BE2C (cell line): ENCODE measurements around the gene TRPM3.

ENCODE experiments used
- DNase-seq: peaks from one replicate; pipeline ENCODE4 v3.0.0-alpha.2; 2020
- H3K27me3 ChIP-seq: fragments of 250-450 bp; sonication (Bioruptor Pico); 2 replicates; pipeline ENCODE4 v1.5.1; 2020; ENCODE audit warnings: mild to moderate bottlenecking
- H3K36me3 ChIP-seq: fragments of 250-450 bp; sonication (Bioruptor Pico); 2 replicates; pipeline ENCODE4 v1.5.1; 2020; ENCODE audit warnings: mild to moderate bottlenecking
- H3K4me1 ChIP-seq: fragments of 250-450 bp; sonication (Bioruptor Pico); 2 replicates; pipeline ENCODE4 v1.5.1; 2020
- H3K4me3 ChIP-seq: 2 replicates; pipeline ENCODE4 v1.5.1; 2011; ENCODE audit warnings: low read depth, low read length
- H3K9me3 ChIP-seq: fragments of 250-450 bp; sonication (Bioruptor Pico); 2 replicates; pipeline ENCODE4 v1.5.1; 2020
- TF ChIP-seq, protein P1 (sequence below): IDR thresholded peaks from 2 replicates; pipeline ENCODE4 v1.5.1; 2012; ENCODE audit warnings: mild to moderate bottlenecking, low read depth, low read length

TRPM3 gene

DNA sequence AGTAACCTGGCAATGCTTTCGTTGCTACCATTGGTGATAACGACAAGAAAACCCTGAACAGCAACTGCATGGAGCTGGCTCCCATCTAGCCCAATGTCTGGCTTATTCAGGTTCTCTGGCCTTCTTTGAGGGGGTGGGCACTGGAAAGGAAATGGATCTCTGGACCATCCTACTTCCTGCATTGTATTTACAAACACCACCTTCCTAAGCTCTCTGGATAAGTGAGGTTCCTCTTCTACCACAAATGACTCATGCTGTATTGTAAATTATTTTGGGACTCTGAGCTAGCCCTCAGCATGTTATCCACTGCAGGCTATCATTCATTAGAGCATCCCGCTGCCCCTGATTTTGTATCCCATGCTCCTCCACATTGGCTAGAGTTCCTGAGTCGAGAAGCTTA is 570.0 kb downstream of the TRPM3 start:
- no peaks in the 10 kb centered on the region for H3K4me1 ChIP-seq
- H3K27me3 ChIP-seq = no peaks in the 10 kb centered on the region
- no peak for DNase-seq
- no peak overlapping the region for H3K4me3 ChIP-seq
- H3K36me3 ChIP-seq = no peaks in the 10 kb centered on the region
- no peaks in the 10 kb centered on the region for H3K9me3 ChIP-seq
- TF ChIP-seq, protein P1, sequence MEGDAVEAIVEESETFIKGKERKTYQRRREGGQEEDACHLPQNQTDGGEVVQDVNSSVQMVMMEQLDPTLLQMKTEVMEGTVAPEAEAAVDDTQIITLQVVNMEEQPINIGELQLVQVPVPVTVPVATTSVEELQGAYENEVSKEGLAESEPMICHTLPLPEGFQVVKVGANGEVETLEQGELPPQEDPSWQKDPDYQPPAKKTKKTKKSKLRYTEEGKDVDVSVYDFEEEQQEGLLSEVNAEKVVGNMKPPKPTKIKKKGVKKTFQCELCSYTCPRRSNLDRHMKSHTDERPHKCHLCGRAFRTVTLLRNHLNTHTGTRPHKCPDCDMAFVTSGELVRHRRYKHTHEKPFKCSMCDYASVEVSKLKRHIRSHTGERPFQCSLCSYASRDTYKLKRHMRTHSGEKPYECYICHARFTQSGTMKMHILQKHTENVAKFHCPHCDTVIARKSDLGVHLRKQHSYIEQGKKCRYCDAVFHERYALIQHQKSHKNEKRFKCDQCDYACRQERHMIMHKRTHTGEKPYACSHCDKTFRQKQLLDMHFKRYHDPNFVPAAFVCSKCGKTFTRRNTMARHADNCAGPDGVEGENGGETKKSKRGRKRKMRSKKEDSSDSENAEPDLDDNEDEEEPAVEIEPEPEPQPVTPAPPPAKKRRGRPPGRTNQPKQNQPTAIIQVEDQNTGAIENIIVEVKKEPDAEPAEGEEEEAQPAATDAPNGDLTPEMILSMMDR = no peak

DNA sequence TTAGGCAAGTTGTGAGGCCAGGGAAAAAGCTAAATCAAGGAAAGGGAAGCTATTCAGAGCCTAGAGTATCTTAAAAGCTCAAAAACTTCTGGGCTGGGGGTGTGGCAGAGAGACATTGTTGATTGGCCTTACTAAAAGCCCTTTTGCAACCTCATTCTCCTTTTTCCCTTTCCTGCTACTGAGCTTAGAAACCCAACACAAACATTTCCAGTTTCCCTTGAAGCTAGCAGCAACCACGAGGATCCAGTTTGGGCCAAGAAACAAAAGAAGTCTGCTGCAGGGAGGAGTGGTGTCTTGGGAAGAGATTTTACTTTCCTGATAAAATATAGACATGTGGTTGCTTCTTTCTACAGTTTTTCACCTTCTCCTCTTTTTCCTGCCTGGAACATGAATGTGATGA is 571.5 kb downstream of the TRPM3 start:
- TF ChIP-seq, protein P1 = no peak
- no peaks in the 10 kb centered on the region for H3K36me3 ChIP-seq
- DNase-seq = no peak
- no peak overlapping the region for H3K4me3 ChIP-seq
- no peaks in the 10 kb centered on the region; the same call in 1 of the 2 replicates for H3K9me3 ChIP-seq
- H3K27me3 ChIP-seq = no peaks in the 10 kb centered on the region
- H3K4me1 ChIP-seq = no peaks in the 10 kb centered on the region

DNA sequence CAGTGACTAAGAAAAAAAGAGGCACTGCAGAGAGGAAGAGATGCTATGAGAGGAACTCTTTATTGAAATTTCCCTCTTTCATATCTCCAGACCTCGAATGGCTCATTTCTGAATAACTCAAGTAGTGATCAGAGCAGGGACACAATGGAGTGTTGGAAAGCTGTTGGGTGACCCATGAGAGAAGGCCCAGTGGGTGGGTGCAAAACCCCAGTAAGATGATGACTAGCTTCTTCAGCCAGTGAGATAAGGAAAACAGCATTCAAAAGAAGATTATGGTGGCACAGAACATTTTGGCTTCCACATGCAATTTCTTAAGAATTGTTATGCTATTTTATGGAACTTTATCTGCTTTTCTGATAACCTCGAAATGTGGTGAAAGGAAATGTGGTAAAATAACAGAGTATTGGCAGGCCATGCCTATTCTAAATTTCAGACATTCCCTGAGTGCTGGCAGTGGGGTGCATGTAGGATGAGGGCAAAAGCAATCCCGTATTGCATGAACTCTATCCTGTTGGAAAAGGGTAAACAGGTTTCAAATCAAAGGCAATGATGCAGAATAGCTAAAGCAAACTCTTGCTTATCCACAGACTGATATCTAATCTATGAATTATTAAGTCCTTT is 579.0 kb downstream of the TRPM3 start:
- TF ChIP-seq, protein P1 = no peak
- Histone ChIP-seq H3K4me1 (no peaks in the 10 kb centered on the region), H3K9me3 (no peaks in the 10 kb centered on the region; the same call in 1 of the 2 replicates), H3K27me3 (no peaks in the 10 kb centered on the region), H3K36me3 (no peaks in the 10 kb centered on the region), H3K4me3 (no peak overlapping the region)
- no peak for DNase-seq

DNA sequence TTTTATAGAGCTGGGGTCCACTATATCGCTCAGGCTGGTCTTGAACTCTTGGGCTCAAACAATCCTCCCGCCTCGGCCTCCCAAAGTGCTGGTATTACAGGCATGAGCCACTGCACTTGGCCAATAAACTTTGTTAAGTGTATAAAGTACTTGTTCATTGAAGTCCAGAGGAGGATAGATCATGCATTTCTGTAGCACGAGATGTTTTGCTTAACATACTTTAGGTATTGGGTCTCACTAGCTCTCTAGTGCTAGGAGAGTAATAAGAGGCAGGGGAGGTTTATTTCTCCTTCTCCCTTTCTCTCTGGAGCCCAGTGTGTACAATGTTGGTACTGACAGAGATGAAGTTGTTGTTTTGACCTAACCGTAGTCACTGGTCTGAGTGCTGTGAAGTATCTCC is 581.4 kb downstream of the TRPM3 start:
- Histone ChIP-seq H3K27me3 (no peaks in the 10 kb centered on the region), H3K4me1 (no peaks in the 10 kb centered on the region), H3K4me3 (no peak overlapping the region), H3K36me3 (no peaks in the 10 kb centered on the region), H3K9me3 (no peaks in the 10 kb centered on the region)
- DNase-seq = no peak
- TF ChIP-seq, protein P1 = no peak

DNA sequence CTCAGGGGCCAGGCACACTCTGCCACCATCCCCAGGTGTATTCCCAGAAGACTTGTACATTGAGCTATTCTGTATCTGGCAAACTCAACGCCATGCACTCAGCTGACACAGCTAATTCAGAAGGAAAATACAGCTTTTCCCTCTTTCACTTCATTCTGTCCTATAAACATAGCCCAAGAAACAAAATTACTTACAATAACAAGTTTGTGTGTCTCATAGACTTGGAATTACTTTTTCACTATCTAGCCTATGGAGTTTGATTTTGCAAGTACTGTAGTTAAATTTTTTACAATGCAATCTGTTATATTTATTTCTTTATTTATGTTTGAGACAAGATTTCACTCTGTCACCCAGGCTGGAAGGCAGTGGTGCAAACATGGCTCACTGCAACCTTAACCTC is 581.9 kb downstream of the TRPM3 start:
- DNase-seq = no peak
- no peak overlapping the region for H3K4me3 ChIP-seq
- no peaks in the 10 kb centered on the region for H3K27me3 ChIP-seq
- TF ChIP-seq, protein P1 = no peak
- H3K9me3 ChIP-seq = no peaks in the 10 kb centered on the region
- H3K36me3 ChIP-seq = no peaks in the 10 kb centered on the region
- H3K4me1 ChIP-seq = no peaks in the 10 kb centered on the region

DNA sequence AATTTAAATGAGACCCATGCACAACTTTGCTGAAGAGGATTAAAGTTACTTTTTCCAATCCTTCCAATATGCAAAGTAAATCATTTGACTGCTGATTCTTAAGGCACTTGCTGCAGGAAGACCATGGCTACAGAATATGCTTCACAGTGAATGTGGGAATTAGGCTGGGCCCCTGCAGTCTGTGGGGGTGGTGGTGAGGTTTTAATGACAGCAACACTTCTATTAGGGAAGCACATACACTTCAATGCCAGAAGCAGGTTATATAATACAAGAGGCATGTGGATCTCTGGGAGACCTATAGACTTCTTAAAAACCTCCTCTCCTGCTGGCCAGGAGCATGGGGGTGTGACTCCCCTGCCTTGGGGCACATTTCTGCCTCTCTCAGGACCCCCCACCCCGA is 582.4 kb downstream of the TRPM3 start:
- H3K27me3 ChIP-seq = no peaks in the 10 kb centered on the region
- no peaks in the 10 kb centered on the region for H3K4me1 ChIP-seq
- TF ChIP-seq, protein P1 = no peak
- H3K4me3 ChIP-seq = no peak overlapping the region
- DNase-seq = no peak
- no peaks in the 10 kb centered on the region for H3K36me3 ChIP-seq
- no peaks in the 10 kb centered on the region for H3K9me3 ChIP-seq
